GM23338 (cell line): Measurements from ENCODE around the gene CAPS.

Source experiments
- CTCF ChIP-seq, 2 experiments: fragments of 200-600 bp in 1 of 2; sonication (generic) in 1 of 2; conservative IDR thresholded peaks; 2 replicates each; pipeline versions ENCODE4 v1.5.1 to v1.6.1; 2016 to 2017; ENCODE audit warnings: antibody characterized with exemption in 2 of 2, low read depth in 2 of 2, mild to moderate bottlenecking in 2 of 2, moderate library complexity in 1 of 2
- JUNB ChIP-seq: IDR thresholded peaks from one replicate; pipeline ENCODE4 v1.6.1; 2016; ENCODE audit warnings: antibody characterized with exemption; ENCODE audit not compliant: unreplicated experiment

- TF ChIP-seq CTCF (conservative IDR thresholded peaks at IDR 0.05; ENCODE audit: low read depth in 2 of 2) (no peak), JUNB (no peak)
These were observed 43.1 kb upstream of the CAPS start for GRCh38 chr19:5870986-5871394.
